COLO829 (cell line): ENCODE data around the gene ST6GALNAC4.

Experiments used
- DNase-seq: peaks from one replicate; pipeline ENCODE4 v3.0.0; 2012; ENCODE audit warnings: low spot score

Gene ST6GALNAC4

GRCh38 chr9:127916720-127917581, at the start of gene ST6GALNAC4:
Gene ST6GALNAC4, minus strand, starts transcription at chr9:127917041. Its CDS starts 622 bp downstream, at chr9:127916419.
- peak; percentile 97 for DNase-seq

GRCh38 chr9:127965953-127966352, 49.1 kb upstream of the ST6GALNAC4 start:
- no peak for DNase-seq

GRCh38 chr9:127963359-127964064, 46.7 kb upstream of the ST6GALNAC4 start:
- DNase-seq: no peak

GRCh38 chr9:127963041-127963358, 46.2 kb upstream of the ST6GALNAC4 start:
- no peak for DNase-seq

- no peak for DNase-seq
Measured at GRCh38 chr9:127962278-127962677, 45.4 kb upstream of the ST6GALNAC4 start.

- DNase-seq: no peak
Measured at GRCh38 chr9:127961613-127962155, 44.8 kb upstream of the ST6GALNAC4 start.

GRCh38 chr9:127961155-127961490, 44.3 kb upstream of the ST6GALNAC4 start:
- DNase-seq: no peak

- DNase-seq: no peak
Measured at GRCh38 chr9:127960410-127961154, 43.7 kb upstream of the ST6GALNAC4 start.

GRCh38 chr9:127959841-127960409, 43.1 kb upstream of the ST6GALNAC4 start:
- DNase-seq: no peak

- DNase-seq: no peak
Measured at GRCh38 chr9:127959398-127959797, 42.6 kb upstream of the ST6GALNAC4 start.

- DNase-seq: no peak
Measured at GRCh38 chr9:127958728-127959127, 41.9 kb upstream of the ST6GALNAC4 start.

GRCh38 chr9:127955294-127956015, 38.6 kb upstream of the ST6GALNAC4 start:
- peak; percentile 60 for DNase-seq

- no peak for DNase-seq
Measured at GRCh38 chr9:127954831-127955293, 38.0 kb upstream of the ST6GALNAC4 start.

- DNase-seq: no peak
Measured at GRCh38 chr9:127953768-127954505, 37.1 kb upstream of the ST6GALNAC4 start.

- DNase-seq: no peak
Measured at GRCh38 chr9:127953154-127953553, 36.3 kb upstream of the ST6GALNAC4 start.

GRCh38 chr9:127950513-127951289, 33.9 kb upstream of the ST6GALNAC4 start:
- peak; percentile 95 for DNase-seq

- no peak for DNase-seq
Measured at GRCh38 chr9:127949827-127950512, 33.1 kb upstream of the ST6GALNAC4 start.

- no peak for DNase-seq
Measured at GRCh38 chr9:127947841-127948710, 31.2 kb upstream of the ST6GALNAC4 start.
